K562 (cell line): ENCODE results near the gene RGL2. TPM values are rescaled to one million over a fixed set of nuclear protein-coding genes. Genes with fewer than 3 reads are reported as not detected.
A peak's percentile ranks its signal among the peaks of the same experiment; 100 is the strongest.

Source experiments
- CSDE1 ChIP-seq, 2 experiments: fragments of 450-650 bp; IDR thresholded peaks; 2 replicates each; pipeline ENCODE4 v1.6.1; 2016; ENCODE audit warnings: mild to moderate bottlenecking in 1 of 2
- CXXC5 ChIP-seq: fragments of 250-450 bp; sonication (Bioruptor Pico); IDR thresholded peaks from 2 replicates; pipeline ENCODE4 v1.8.0; 2022; ENCODE audit warnings: inconsistent platforms, mild to moderate bottlenecking, moderate library complexity
- FOXM1 ChIP-seq, 2 experiments: fragments of 450-650 bp in 1 of 2; sonication (generic) in 1 of 2; formaldehyde crosslinking in 1 of 2; IDR thresholded peaks; 2 replicates each; pipeline versions ENCODE4 v1.6.1 to v1.9.0; 2017 to 2022; ENCODE audit warnings: low read depth in 2 of 2, mild to moderate bottlenecking in 2 of 2, missing genetic modification reagents in 1 of 2, moderate library complexity in 1 of 2
- JUNB ChIP-seq: fragments of 450-650 bp; formaldehyde crosslinking; conservative IDR thresholded peaks from 2 replicates; pipeline ENCODE4 v1.4.0; 2020; ENCODE audit warnings: mild to moderate bottlenecking
- L3MBTL2 ChIP-seq: fragments of 450-650 bp; IDR thresholded peaks from 2 replicates; pipeline ENCODE4 v1.6.1; 2016; ENCODE audit warnings: mild to moderate bottlenecking, moderate library complexity
- LEF1 ChIP-seq: fragments of 450-650 bp; IDR thresholded peaks from 2 replicates; pipeline ENCODE4 v1.6.1; 2016; ENCODE audit warnings: mild to moderate bottlenecking
- MAFF ChIP-seq: IDR thresholded peaks from 2 replicates; pipeline ENCODE4 v1.6.1; 2012; ENCODE audit warnings: low read length, improper control_type of control experiment
- MED1 ChIP-seq: sonication (generic); formaldehyde crosslinking; IDR thresholded peaks from 2 replicates; pipeline ENCODE4 v1.8.1; 2023; ENCODE audit warnings: missing genetic modification reagents, borderline replicate concordance
- MXI1 ChIP-seq: IDR thresholded peaks from 2 replicates; pipeline ENCODE4 v1.6.1; 2011; ENCODE audit warnings: low read depth, mild to moderate bottlenecking, improper control_type of control experiment, low read length
- NFRKB ChIP-seq: fragments of 450-650 bp; IDR thresholded peaks from 2 replicates; pipeline ENCODE4 v1.6.1; 2016; ENCODE audit warnings: low read depth
- NFYB ChIP-seq: IDR thresholded peaks from 2 replicates; pipeline ENCODE4 v1.6.1; 2011; ENCODE audit warnings: mild to moderate bottlenecking, moderate library complexity; ENCODE audit not compliant: insufficient read length; ENCODE audit errors: extremely low read depth
- OTX1 ChIP-seq: fragments of 450-650 bp; formaldehyde crosslinking; IDR thresholded peaks from 2 replicates; pipeline ENCODE4 v1.4.0; 2022; ENCODE audit warnings: mild to moderate bottlenecking
- PHB2 ChIP-seq: fragments of 450-650 bp; IDR thresholded peaks from 2 replicates; pipeline ENCODE4 v1.6.1; 2017; ENCODE audit warnings: low read depth
- PKNOX1 ChIP-seq: fragments of 450-650 bp; IDR thresholded peaks from 2 replicates; pipeline ENCODE4 v1.6.1; 2016
- RB1 ChIP-seq: fragments of 450-650 bp; IDR thresholded peaks from 2 replicates; pipeline ENCODE4 v1.6.1; 2017; ENCODE audit warnings: low read depth, mild to moderate bottlenecking
- RNF2 ChIP-seq: sonication (generic); IDR thresholded peaks from 2 replicates; pipeline ENCODE4 v1.6.1; 2016
- SMAD2 ChIP-seq: fragments of 150-350 bp; IDR thresholded peaks from 2 replicates; pipeline ENCODE4 v1.6.1; 2014; ENCODE audit warnings: low read depth, mild to moderate bottlenecking, low read length
- ZKSCAN3 ChIP-seq: fragments of 250-450 bp; sonication (Bioruptor Pico); IDR thresholded peaks from 2 replicates; pipeline ENCODE4 v1.4.0; 2020
- ZNF589 ChIP-seq: fragments of 200-800 bp; sonication (Bioruptor generic); IDR thresholded peaks from 2 replicates; pipeline ENCODE4 v1.6.1; 2016; ENCODE audit warnings: low read depth, missing genetic modification characterization, missing compliant biosample characterization
- ZNF79 ChIP-seq: fragments of 250-450 bp; sonication (Bioruptor Pico); IDR thresholded peaks from 2 replicates; pipeline ENCODE4 v1.4.0; 2020; ENCODE audit warnings: low read depth, mild to moderate bottlenecking, moderate library complexity
- polyA plus RNA-seq, 8 experiments: library from polyadenylated mRNA; depleted of rRNA in 4 of 8; stranded (reverse) in 5 of 8; unstranded in 3 of 8; fragments of >200 nt; fragmentation: Nextera tagmentation in 2 of 8; fragmentation: Illumina TruSeq in 1 of 8; extraction: Ambion mirVana in 2 of 8; extraction: Trizol in 1 of 8; gene quantifications; 2 replicates each; pipeline versions ENCODE4 v1.2.1 to v1.2.3, GENCODE V29; 2011 to 2014; ENCODE audit warnings: inconsistent platforms in 1 of 8, missing spikeins in 1 of 8
- total RNA-seq, 7 experiments: library from RNA; depleted of rRNA in 6 of 7; stranded (reverse); fragments of >200 nt in 6 of 7; fragmentation: Illumina TruSeq in 2 of 7; extraction: Trizol in 2 of 7; gene quantifications; 2 replicates each; pipeline versions ENCODE4 v1.2.1 to v1.2.3, GENCODE V29; 2011 to 2021; ENCODE audit warnings: low replicate concordance in 1 of 7
- TF ChIP-seq, protein P1 (sequence below): fragments of 450-650 bp; IDR thresholded peaks from 2 replicates; pipeline ENCODE4 v1.6.1; 2016; ENCODE audit warnings: low read depth

RGL2 gene
- total and polyA plus RNA-seq, 9 of the 15 experiments (the other 6 are each of a cell fraction or from before 2014, with no cell fraction given), result 1.8 to 57.1 (median 19.5) TPM

GRCh38 chr6:33271468-33272274, 27.1 kb downstream of the RGL2 start, which contains the start of the genes RPS18 and VPS52 (continued):
- TF ChIP-seq, protein P1, sequence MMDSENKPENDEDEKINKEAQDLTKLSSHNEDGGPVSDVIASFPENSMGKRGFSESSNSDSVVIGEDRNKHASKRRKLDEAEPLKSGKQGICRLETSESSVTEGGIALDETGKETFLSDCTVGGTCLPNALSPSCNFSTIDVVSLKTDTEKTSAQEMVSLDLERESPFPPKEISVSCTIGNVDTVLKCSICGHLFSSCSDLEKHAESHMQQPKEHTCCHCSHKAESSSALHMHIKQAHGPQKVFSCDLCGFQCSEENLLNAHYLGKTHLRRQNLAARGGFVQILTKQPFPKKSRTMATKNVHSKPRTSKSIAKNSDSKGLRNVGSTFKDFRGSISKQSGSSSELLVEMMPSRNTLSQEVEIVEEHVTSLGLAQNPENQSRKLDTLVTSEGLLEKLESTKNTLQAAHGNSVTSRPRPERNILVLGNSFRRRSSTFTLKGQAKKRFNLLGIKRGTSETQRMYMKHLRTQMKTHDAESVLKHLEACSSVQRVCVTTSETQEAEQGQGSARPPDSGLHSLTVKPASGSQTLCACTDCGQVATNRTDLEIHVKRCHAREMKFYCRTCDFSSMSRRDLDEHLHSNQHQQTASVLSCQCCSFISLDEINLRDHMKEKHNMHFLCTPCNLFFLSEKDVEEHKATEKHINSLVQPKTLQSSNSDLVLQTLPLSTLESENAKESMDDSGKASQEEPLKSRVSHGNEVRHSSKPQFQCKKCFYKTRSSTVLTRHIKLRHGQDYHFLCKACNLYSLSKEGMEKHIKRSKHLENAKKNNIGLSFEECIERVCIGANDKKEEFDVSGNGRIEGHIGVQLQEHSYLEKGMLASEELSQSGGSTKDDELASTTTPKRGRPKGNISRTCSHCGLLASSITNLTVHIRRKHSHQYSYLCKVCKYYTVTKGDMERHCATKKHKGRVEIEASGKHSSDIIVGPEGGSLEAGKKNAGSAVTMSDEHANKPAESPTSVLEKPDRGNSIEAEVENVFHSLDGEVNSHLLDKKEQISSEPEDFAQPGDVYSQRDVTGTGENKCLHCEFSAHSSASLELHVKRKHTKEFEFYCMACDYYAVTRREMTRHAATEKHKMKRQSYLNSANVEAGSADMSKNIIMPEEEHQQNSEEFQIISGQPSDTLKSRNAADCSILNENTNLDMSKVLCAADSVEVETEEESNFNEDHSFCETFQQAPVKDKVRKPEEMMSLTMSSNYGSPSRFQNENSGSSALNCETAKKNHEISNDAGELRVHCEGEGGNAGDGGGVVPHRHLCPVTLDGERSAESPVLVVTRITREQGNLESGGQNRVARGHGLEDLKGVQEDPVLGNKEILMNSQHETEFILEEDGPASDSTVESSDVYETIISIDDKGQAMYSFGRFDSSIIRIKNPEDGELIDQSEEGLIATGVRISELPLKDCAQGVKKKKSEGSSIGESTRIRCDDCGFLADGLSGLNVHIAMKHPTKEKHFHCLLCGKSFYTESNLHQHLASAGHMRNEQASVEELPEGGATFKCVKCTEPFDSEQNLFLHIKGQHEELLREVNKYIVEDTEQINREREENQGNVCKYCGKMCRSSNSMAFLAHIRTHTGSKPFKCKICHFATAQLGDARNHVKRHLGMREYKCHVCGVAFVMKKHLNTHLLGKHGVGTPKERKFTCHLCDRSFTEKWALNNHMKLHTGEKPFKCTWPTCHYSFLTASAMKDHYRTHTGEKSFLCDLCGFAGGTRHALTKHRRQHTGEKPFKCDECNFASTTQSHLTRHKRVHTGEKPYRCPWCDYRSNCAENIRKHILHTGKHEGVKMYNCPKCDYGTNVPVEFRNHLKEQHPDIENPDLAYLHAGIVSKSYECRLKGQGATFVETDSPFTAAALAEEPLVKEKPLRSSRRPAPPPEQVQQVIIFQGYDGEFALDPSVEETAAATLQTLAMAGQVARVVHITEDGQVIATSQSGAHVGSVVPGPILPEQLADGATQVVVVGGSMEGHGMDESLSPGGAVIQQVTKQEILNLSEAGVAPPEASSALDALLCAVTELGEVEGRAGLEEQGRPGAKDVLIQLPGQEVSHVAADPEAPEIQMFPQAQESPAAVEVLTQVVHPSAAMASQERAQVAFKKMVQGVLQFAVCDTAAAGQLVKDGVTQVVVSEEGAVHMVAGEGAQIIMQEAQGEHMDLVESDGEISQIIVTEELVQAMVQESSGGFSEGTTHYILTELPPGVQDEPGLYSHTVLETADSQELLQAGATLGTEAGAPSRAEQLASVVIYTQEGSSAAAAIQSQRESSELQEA, result no peak
- TF ChIP-seq MAFF, result no peak
- TF ChIP-seq NFYB, result no peak
- peak; percentile 83 for TF ChIP-seq RNF2
- peak; percentile 86 for TF ChIP-seq CXXC5
- TF ChIP-seq NFRKB, result peak; percentile 100
- TF ChIP-seq PHB2, result peak; percentile 17; the same call in 1 of the 2 replicates
- no peak for TF ChIP-seq JUNB (CRISPR knock-in tag)
- TF ChIP-seq ZKSCAN3, result no peak
- no peak for TF ChIP-seq SMAD2
- peak; percentile 58; the same call in 1 of the 2 replicates for TF ChIP-seq FOXM1 (IDR thresholded peaks at IDR 0.05; ENCODE audit: low read depth)
- TF ChIP-seq FOXM1 (CRISPR knock-in tag; IDR thresholded peaks at IDR 0.05; ENCODE audit: low read depth), result no peak; the same call in 1 of the 2 replicates
- TF ChIP-seq MED1 (CRISPR knock-in tag), result no peak; the same call in 1 of the 2 replicates
- TF ChIP-seq ZNF79 (CRISPR knock-in tag), result no peak
- TF ChIP-seq ZNF589, result 0 out of 2 replicates have a peak, but pooled peaks have one; percentile 35
- peak; percentile 95 for TF ChIP-seq PKNOX1
- no peak; the same call in 1 of the 2 replicates for TF ChIP-seq OTX1 (CRISPR knock-in tag)
- no peak; the same call in none of the 2 replicates for TF ChIP-seq LEF1
- peak; percentile 72 to 81; a peak in 2 of 4 replicates for TF ChIP-seq CSDE1 (IDR thresholded peaks at IDR 0.05)
- peak; percentile 67 for TF ChIP-seq RB1
- no peak; the same call in 1 of the 2 replicates for TF ChIP-seq MXI1
- peak; percentile 61 for TF ChIP-seq L3MBTL2
